ENCODE data around the gene ITPKB. TPM values are rescaled to one million over a fixed set of nuclear protein-coding genes. Genes with fewer than 3 reads are reported as not detected.
"Not testable (repeated sequence)": the region's sequence is repeated elsewhere in the genome, so short reads cannot be mapped to it uniquely, and the experiment has no call there.

ITPKB gene
- total RNA-seq, 1 experiment from 2014 or later, result 9.5 TPM

DNA sequence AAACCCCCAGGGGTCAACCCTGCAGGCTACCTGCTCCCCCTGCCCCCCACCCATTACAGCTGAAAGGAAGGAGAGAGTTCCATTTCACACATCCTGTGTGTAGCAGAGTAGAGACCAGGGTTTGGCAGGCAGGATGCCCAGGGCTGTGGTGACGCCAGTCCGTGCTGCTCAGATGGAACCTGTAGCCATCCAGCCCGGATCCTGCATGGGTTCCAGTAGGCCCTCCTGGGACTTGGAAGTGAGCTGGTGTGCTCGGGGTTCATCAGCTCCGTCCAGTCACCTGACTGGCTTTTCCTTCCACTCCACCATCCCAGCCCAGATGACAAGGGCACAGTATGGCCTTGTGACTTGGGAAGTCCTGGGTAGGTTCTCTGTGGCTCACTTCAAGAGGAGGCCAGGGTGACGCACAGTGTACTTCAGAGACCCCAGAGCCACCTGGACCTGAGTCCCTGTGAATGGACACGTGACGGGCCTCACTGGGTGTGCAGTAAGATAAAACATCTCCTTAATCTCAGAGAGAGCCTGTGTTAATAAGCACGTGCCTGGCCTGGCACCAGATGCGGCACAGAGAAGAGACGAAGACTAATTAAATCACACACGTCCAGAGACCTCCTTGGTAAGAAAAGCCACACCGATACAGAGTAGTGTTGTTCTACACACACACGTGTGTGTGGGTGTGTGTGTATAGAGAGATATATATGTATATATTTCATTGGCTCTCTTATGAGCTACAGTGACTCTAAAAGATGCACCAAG, 16.0 kb downstream of the ITPKB start:
- no peak overlapping the region for H3K27ac Mint-ChIP-seq (ENCODE audit: low read depth, unreplicated experiment)
- H3K27me3 Mint-ChIP-seq (ENCODE audit: insufficient read depth, unreplicated experiment), result no peaks in the 10 kb centered on the region

DNA sequence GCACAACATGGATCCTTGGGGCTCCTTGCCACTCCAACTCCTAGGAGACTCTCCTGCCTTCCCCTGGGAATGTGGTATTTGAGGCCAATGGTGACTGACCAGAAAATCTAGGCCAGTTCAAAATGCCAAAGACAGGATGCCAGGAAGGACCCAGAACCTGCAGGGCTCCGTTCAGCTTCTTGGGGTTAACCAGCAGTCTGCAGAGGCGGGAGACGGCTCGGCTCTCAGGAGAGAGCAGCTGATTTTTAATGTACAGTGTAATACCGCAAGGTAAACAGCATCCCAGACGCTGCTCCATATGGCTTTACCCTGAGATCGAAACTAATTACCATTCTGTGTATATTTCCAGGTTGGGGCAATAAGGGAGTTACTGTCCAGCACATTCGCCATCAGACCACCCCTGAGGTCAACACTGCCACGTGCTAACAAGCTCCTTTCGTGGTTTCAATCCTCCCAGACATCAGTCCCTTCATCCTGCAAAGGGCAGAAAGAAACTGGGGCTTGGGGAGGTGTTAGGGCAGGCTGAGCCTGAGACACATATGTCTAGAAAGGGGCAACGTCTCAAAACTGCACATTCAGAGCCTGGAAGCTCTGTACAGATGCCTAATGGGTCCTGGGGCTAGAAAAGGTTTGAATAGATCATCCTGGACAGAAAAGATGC, 16.7 kb downstream of the ITPKB start:
- H3K4me3 Mint-ChIP-seq (ENCODE audit: unreplicated experiment), result no peak overlapping the region
- no peak for DNase-seq (ENCODE audit: unreplicated experiment)
- TF ChIP-seq, protein P1, sequence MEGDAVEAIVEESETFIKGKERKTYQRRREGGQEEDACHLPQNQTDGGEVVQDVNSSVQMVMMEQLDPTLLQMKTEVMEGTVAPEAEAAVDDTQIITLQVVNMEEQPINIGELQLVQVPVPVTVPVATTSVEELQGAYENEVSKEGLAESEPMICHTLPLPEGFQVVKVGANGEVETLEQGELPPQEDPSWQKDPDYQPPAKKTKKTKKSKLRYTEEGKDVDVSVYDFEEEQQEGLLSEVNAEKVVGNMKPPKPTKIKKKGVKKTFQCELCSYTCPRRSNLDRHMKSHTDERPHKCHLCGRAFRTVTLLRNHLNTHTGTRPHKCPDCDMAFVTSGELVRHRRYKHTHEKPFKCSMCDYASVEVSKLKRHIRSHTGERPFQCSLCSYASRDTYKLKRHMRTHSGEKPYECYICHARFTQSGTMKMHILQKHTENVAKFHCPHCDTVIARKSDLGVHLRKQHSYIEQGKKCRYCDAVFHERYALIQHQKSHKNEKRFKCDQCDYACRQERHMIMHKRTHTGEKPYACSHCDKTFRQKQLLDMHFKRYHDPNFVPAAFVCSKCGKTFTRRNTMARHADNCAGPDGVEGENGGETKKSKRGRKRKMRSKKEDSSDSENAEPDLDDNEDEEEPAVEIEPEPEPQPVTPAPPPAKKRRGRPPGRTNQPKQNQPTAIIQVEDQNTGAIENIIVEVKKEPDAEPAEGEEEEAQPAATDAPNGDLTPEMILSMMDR (IDR thresholded peaks at IDR 0.05; ENCODE audit: unreplicated experiment), result no peak
- POLR2A ChIA-PET, result no interaction called here
- CTCF ChIA-PET, result interaction anchor here (0.6 to 2.0 kb wide), 9 partner anchors 10 to 218 kb away, joined by 3 to 18 read pairs (median 3); partner anchors contain the start of gene COQ8A
- peaks cover 20% of the 10 kb centered on the region for H3K4me1 Mint-ChIP-seq (ENCODE audit: insufficient read depth, unreplicated experiment)
- H3K36me3 Mint-ChIP-seq (ENCODE audit: insufficient read depth, unreplicated experiment), result no peaks in the 10 kb centered on the region
- no peak overlapping the region for H3K27ac Mint-ChIP-seq (ENCODE audit: low read depth, unreplicated experiment)
- no peaks in the 10 kb centered on the region for H3K9me3 Mint-ChIP-seq (ENCODE audit: unreplicated experiment)
- BruUV-seq (replicated peaks), result no TSS peak
- intact Hi-C loops (cut with micrococcal nuclease), result no loop called here
- no peaks in the 10 kb centered on the region for H3K27me3 Mint-ChIP-seq (ENCODE audit: insufficient read depth, unreplicated experiment)

More for the DNA sequence above, 16.0 kb downstream of the ITPKB start:
- intact Hi-C loops (cut with micrococcal nuclease), result no loop called here
- ChIA-PET CTCF (interaction anchor here (0.6 to 2.0 kb wide), 11 partner anchors 9 to 97 kb away, joined by 3 to 18 read pairs (median 3); no protein-coding TSS in a partner anchor), POLR2A (interaction anchor here (0.9 to 1.6 kb wide), 5 partner anchors 16 to 216 kb away, joined by 3 to 8 read pairs (median 4); partner anchors contain the start of gene ITPKB)
- TF ChIP-seq, protein P1 (IDR thresholded peaks at IDR 0.05; ENCODE audit: unreplicated experiment), result no peak
- no peak overlapping the region for H3K4me3 Mint-ChIP-seq (ENCODE audit: unreplicated experiment)
- BruUV-seq (replicated peaks), result no TSS peak
- peaks cover 20% of the 10 kb centered on the region for H3K4me1 Mint-ChIP-seq (ENCODE audit: insufficient read depth, unreplicated experiment)
- H3K9me3 Mint-ChIP-seq (ENCODE audit: unreplicated experiment), result no peaks in the 10 kb centered on the region
- DNase-seq (ENCODE audit: unreplicated experiment), result no peak
- H3K36me3 Mint-ChIP-seq (ENCODE audit: insufficient read depth, unreplicated experiment), result no peaks in the 10 kb centered on the region

DNA sequence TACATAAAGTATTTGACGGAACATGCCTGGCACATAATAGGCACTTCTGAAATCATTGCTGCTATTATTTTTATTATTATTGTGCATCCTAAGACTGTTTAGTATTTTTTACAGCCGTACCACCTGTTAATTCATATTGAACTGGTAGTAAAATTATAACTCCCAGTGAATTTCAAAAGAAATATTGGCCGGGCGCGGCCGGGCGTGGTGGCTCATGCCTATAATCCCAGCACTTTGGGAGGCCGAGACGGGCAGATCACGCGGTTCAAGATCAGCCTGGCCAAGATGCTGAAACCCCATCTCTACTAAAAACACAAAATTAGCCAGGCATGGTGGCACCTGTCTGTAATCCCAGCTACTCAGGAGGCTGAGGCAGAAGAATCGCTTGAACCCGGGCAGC, 18.5 kb downstream of the ITPKB start:
- H3K27me3 Mint-ChIP-seq (ENCODE audit: insufficient read depth, unreplicated experiment); H3K9me3 Mint-ChIP-seq (ENCODE audit: unreplicated experiment); H3K4me3 Mint-ChIP-seq (ENCODE audit: unreplicated experiment); H3K27ac Mint-ChIP-seq (ENCODE audit: low read depth, unreplicated experiment); intact Hi-C loops (cut with micrococcal nuclease); H3K36me3 Mint-ChIP-seq (ENCODE audit: insufficient read depth, unreplicated experiment); DNase-seq (ENCODE audit: unreplicated experiment); BruUV-seq (replicated peaks): not testable (repeated sequence)
- peaks cover 20% of the 10 kb centered on the region for H3K4me1 Mint-ChIP-seq (ENCODE audit: insufficient read depth, unreplicated experiment)
- ChIA-PET POLR2A (interaction anchor here (1.2 kb wide), 1 partner anchor 454 kb away, joined by 4 read pairs; no protein-coding TSS in a partner anchor), CTCF (interaction anchor here (1.0 kb wide), 1 partner anchor 86 kb away, joined by 3 read pairs; no protein-coding TSS in a partner anchor)

DNA sequence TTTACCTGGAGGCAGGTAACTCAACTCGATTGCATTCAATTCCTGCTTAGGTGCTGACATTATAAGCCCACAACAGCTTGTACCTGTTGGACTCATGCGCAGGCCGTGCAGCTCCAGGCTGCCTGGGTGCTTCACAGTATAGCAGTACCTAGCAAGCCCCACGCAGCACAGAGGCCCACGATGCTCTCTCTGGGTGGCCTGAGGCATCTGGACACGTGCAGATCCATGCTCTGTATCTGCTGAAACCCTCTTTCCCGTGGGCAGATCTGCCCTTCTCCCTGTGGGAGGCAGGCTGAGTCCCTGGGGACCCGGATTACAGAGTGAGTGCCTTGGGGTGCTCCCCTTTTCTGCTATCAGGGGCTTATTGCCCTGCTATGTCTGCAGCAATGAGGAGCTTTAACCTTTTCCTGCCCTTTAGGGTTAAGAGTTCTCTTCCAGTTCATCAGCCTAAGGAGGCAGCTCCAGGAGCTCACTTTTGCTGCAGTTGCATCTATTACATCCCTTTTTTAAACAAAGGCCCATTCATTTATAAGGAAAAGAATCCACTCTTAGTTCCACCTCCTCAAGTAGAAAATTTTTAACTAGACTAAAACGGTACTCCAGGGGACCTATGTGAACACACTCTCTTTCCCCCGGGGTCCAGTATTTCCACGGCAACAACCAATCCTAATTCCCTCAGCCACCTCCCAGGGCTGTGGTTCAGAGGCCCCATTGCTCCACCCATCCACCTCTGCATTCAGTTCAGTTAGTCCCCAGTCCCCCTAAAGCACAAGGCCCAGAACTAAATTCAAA, 19.3 kb downstream of the ITPKB start:
- no TSS peak for BruUV-seq (replicated peaks)
- peaks cover 19% of the 10 kb centered on the region for H3K4me1 Mint-ChIP-seq (ENCODE audit: insufficient read depth, unreplicated experiment)
- H3K36me3 Mint-ChIP-seq (ENCODE audit: insufficient read depth, unreplicated experiment), result no peaks in the 10 kb centered on the region
- ChIA-PET CTCF (interaction anchor here (0.6 to 1.2 kb wide), 5 partner anchors 17 to 311 kb away, joined by 3 to 5 read pairs (median 3); no protein-coding TSS in a partner anchor), POLR2A (interaction anchor here (0.6 to 1.2 kb wide), 3 partner anchors 12 to 455 kb away, joined by 3 to 4 read pairs (median 3); no protein-coding TSS in a partner anchor)
- no peak for DNase-seq (ENCODE audit: unreplicated experiment)
- H3K27me3 Mint-ChIP-seq (ENCODE audit: insufficient read depth, unreplicated experiment), result no peaks in the 10 kb centered on the region
- no peak overlapping the region for H3K4me3 Mint-ChIP-seq (ENCODE audit: unreplicated experiment)
- intact Hi-C loops (cut with micrococcal nuclease), result no loop called here
- TF ChIP-seq, protein P1 (IDR thresholded peaks at IDR 0.05; ENCODE audit: unreplicated experiment), result no peak
- H3K9me3 Mint-ChIP-seq (ENCODE audit: unreplicated experiment), result peaks cover under 1% of the 10 kb centered on the region
- H3K27ac Mint-ChIP-seq (ENCODE audit: low read depth, unreplicated experiment), result no peak overlapping the region

All from MCF 10A (cell line).